ENCODE measurements around the gene HK1. TPM values are rescaled to one million over a fixed set of nuclear protein-coding genes. Genes with fewer than 3 reads are reported as not detected.

Gene HK1
- total RNA-seq, 2 experiments from 2014 or later: 213 to 220 TPM

GRCh38 chr10:69359148-69359547, 80.9 kb downstream of the HK1 start:
- Mint-ChIP-seq H3K4me1 (ENCODE audit: low read depth) (peaks cover 48% of the 10 kb centered on the region), H3K27ac (peak overlapping the region; percentile 7), H3K36me3 (peaks cover 14% of the 10 kb centered on the region), H3K27me3 (no peaks in the 10 kb centered on the region), H3K4me3 (no peak overlapping the region), H3K9me3 (no peaks in the 10 kb centered on the region)
- POLR2A ChIA-PET: no interaction called here
- intact Hi-C loops (cut with micrococcal nuclease): no loop called here
- CTCF ChIA-PET: no interaction called here
- no peak for DNase-seq

- H3K4me3 Mint-ChIP-seq: no peak overlapping the region
- no peaks in the 10 kb centered on the region for H3K27me3 Mint-ChIP-seq
- H3K4me1 Mint-ChIP-seq (ENCODE audit: low read depth): peaks cover 47% of the 10 kb centered on the region
- intact Hi-C loops (cut with micrococcal nuclease): no loop called here
- H3K9me3 Mint-ChIP-seq: no peaks in the 10 kb centered on the region
- ChIA-PET CTCF (no interaction called here), POLR2A (no interaction called here)
- peaks cover 15% of the 10 kb centered on the region for H3K36me3 Mint-ChIP-seq
- peak overlapping the region; percentile 47 for H3K27ac Mint-ChIP-seq
- DNase-seq: peak; percentile 37
Observed at GRCh38 chr10:69359594-69359993, 81.3 kb downstream of the HK1 start.

GRCh38 chr10:69360485-69361302, 82.4 kb downstream of the HK1 start:
- Mint-ChIP-seq H3K36me3 (peaks cover 20% of the 10 kb centered on the region), H3K4me1 (ENCODE audit: low read depth) (peaks cover 47% of the 10 kb centered on the region), H3K9me3 (no peaks in the 10 kb centered on the region), H3K27ac (no peak overlapping the region), H3K4me3 (no peak overlapping the region), H3K27me3 (no peaks in the 10 kb centered on the region)
- no peak for DNase-seq
- CTCF ChIA-PET: no interaction called here
- POLR2A ChIA-PET: no interaction called here
- intact Hi-C loops (cut with micrococcal nuclease): no loop called here

- Mint-ChIP-seq H3K9me3 (no peaks in the 10 kb centered on the region), H3K4me3 (no peak overlapping the region), H3K27ac (no peak overlapping the region), H3K36me3 (peaks cover 20% of the 10 kb centered on the region), H3K27me3 (no peaks in the 10 kb centered on the region), H3K4me1 (ENCODE audit: low read depth) (peaks cover 46% of the 10 kb centered on the region)
- intact Hi-C loops (cut with micrococcal nuclease): no loop called here
- ChIA-PET POLR2A (no interaction called here), CTCF (no interaction called here)
- no peak for DNase-seq
Observed at GRCh38 chr10:69361303-69361614, 83.0 kb downstream of the HK1 start.

GRCh38 chr10:69362471-69362954, 84.2 kb downstream of the HK1 start:
- peak overlapping the region; percentile 29 for H3K27ac Mint-ChIP-seq
- H3K4me3 Mint-ChIP-seq: no peak overlapping the region
- H3K4me1 Mint-ChIP-seq (ENCODE audit: low read depth): peaks cover 42% of the 10 kb centered on the region
- intact Hi-C loops (cut with micrococcal nuclease): no loop called here
- CTCF ChIA-PET: no interaction called here
- POLR2A ChIA-PET: interaction anchor here (0.6 kb wide), 1 partner anchor 68 kb away, joined by 3 read pairs; no protein-coding TSS in a partner anchor
- H3K9me3 Mint-ChIP-seq: no peaks in the 10 kb centered on the region
- H3K27me3 Mint-ChIP-seq: no peaks in the 10 kb centered on the region
- no peak for DNase-seq
- peaks cover 23% of the 10 kb centered on the region for H3K36me3 Mint-ChIP-seq

GRCh38 chr10:69363666-69364065, 85.4 kb downstream of the HK1 start:
- no peaks in the 10 kb centered on the region for H3K27me3 Mint-ChIP-seq
- intact Hi-C loops (cut with micrococcal nuclease): no loop called here
- POLR2A ChIA-PET: no interaction called here
- H3K36me3 Mint-ChIP-seq: peaks cover 23% of the 10 kb centered on the region
- DNase-seq: no peak
- H3K4me1 Mint-ChIP-seq (ENCODE audit: low read depth): peaks cover 30% of the 10 kb centered on the region
- no peaks in the 10 kb centered on the region for H3K9me3 Mint-ChIP-seq
- H3K4me3 Mint-ChIP-seq: no peak overlapping the region
- H3K27ac Mint-ChIP-seq: no peak overlapping the region
- CTCF ChIA-PET: interaction anchor here (1.0 kb wide), 1 partner anchor 28 kb away, joined by 3 read pairs; no protein-coding TSS in a partner anchor

- Mint-ChIP-seq H3K9me3 (no peaks in the 10 kb centered on the region), H3K4me3 (no peak overlapping the region), H3K27ac (no peak overlapping the region), H3K4me1 (ENCODE audit: low read depth) (peaks cover 25% of the 10 kb centered on the region), H3K36me3 (peaks cover 28% of the 10 kb centered on the region), H3K27me3 (no peaks in the 10 kb centered on the region)
- ChIA-PET CTCF (interaction anchor here (1.0 kb wide), 1 partner anchor 29 kb away, joined by 3 read pairs; no protein-coding TSS in a partner anchor), POLR2A (no interaction called here)
- intact Hi-C loops (cut with micrococcal nuclease): no loop called here
- DNase-seq: no peak
Observed at GRCh38 chr10:69364232-69364940, 86.1 kb downstream of the HK1 start.

GRCh38 chr10:69366738-69367137, 88.4 kb downstream of the HK1 start:
- H3K36me3 Mint-ChIP-seq: peaks cover 35% of the 10 kb centered on the region
- no peaks in the 10 kb centered on the region for H3K27me3 Mint-ChIP-seq
- peaks cover 6% of the 10 kb centered on the region for H3K4me1 Mint-ChIP-seq (ENCODE audit: low read depth)
- H3K4me3 Mint-ChIP-seq: no peak overlapping the region
- ChIA-PET POLR2A (no interaction called here), CTCF (interaction anchor here (0.6 kb wide), 1 partner anchor 85 kb away, joined by 3 read pairs; no protein-coding TSS in a partner anchor)
- no peak overlapping the region for H3K27ac Mint-ChIP-seq
- no peaks in the 10 kb centered on the region for H3K9me3 Mint-ChIP-seq
- DNase-seq: no peak
- intact Hi-C loops (cut with micrococcal nuclease): no loop called here

GRCh38 chr10:69367469-69367868, 89.2 kb downstream of the HK1 start:
- Mint-ChIP-seq H3K4me3 (no peak overlapping the region), H3K27me3 (no peaks in the 10 kb centered on the region), H3K36me3 (peaks cover 35% of the 10 kb centered on the region), H3K9me3 (no peaks in the 10 kb centered on the region), H3K4me1 (ENCODE audit: low read depth) (peaks cover 3% of the 10 kb centered on the region), H3K27ac (no peak overlapping the region)
- intact Hi-C loops (cut with micrococcal nuclease): no loop called here
- ChIA-PET POLR2A (no interaction called here), CTCF (interaction anchor here (0.9 kb wide), 1 partner anchor 25 kb away, joined by 3 read pairs; no protein-coding TSS in a partner anchor)
- DNase-seq: no peak

- ChIA-PET POLR2A (no interaction called here), CTCF (no interaction called here)
- Mint-ChIP-seq H3K4me1 (ENCODE audit: low read depth) (no peaks in the 10 kb centered on the region), H3K36me3 (peaks cover 33% of the 10 kb centered on the region), H3K27ac (no peak overlapping the region), H3K27me3 (no peaks in the 10 kb centered on the region), H3K9me3 (no peaks in the 10 kb centered on the region), H3K4me3 (no peak overlapping the region)
- intact Hi-C loops (cut with micrococcal nuclease): no loop called here
- no peak for DNase-seq
Observed at GRCh38 chr10:69372126-69372980, 94.1 kb downstream of the HK1 start.

- DNase-seq: no peak
- Mint-ChIP-seq H3K4me1 (ENCODE audit: low read depth) (no peaks in the 10 kb centered on the region), H3K36me3 (peaks cover 43% of the 10 kb centered on the region), H3K4me3 (no peak overlapping the region), H3K27me3 (no peaks in the 10 kb centered on the region), H3K27ac (no peak overlapping the region), H3K9me3 (no peaks in the 10 kb centered on the region)
- ChIA-PET POLR2A (no interaction called here), CTCF (no interaction called here)
- intact Hi-C loops (cut with micrococcal nuclease): no loop called here
Observed at GRCh38 chr10:69374242-69374641, 95.9 kb downstream of the HK1 start.

GRCh38 chr10:69374931-69375306, 96.6 kb downstream of the HK1 start:
- no peak for DNase-seq
- Mint-ChIP-seq H3K27me3 (no peaks in the 10 kb centered on the region), H3K4me3 (no peak overlapping the region), H3K4me1 (ENCODE audit: low read depth) (no peaks in the 10 kb centered on the region), H3K27ac (peak overlapping the region; percentile 25), H3K36me3 (peaks cover 44% of the 10 kb centered on the region), H3K9me3 (no peaks in the 10 kb centered on the region)
- intact Hi-C loops (cut with micrococcal nuclease): no loop called here
- POLR2A ChIA-PET: no interaction called here
- CTCF ChIA-PET: no interaction called here
